T-helper 9 cell (primary cell): ENCODE results near the gene EFCAB8.
"Not testable (repeated sequence)": the region's sequence is repeated elsewhere in the genome, so short reads cannot be mapped to it uniquely, and the experiment has no call there.

ENCODE experiments used
- DNase-seq: peaks from one replicate; pipeline ENCODE4 v3.0.0-alpha.2; 2020

Gene EFCAB8

DNA sequence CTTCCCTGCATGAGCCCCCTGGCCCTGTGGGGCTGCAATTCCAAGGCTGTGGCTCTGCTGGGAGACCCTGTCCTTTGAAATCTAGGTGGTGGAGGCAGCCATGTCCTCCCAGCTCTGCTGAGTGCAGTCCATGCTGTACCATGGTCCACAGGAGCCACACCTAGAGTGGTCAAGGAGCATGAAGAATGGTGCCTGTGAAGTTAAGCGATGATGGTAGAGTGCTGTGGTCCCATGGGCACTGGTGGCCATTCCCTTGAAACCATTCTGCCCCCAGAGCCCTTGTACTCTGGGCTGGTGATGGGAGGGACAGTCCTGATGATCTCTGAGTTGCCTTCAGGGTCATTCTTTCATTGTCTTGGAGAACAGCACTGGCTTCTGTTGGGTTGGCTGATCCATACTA is 55.3 kb downstream of the EFCAB8 start:
- no peak for DNase-seq

DNA sequence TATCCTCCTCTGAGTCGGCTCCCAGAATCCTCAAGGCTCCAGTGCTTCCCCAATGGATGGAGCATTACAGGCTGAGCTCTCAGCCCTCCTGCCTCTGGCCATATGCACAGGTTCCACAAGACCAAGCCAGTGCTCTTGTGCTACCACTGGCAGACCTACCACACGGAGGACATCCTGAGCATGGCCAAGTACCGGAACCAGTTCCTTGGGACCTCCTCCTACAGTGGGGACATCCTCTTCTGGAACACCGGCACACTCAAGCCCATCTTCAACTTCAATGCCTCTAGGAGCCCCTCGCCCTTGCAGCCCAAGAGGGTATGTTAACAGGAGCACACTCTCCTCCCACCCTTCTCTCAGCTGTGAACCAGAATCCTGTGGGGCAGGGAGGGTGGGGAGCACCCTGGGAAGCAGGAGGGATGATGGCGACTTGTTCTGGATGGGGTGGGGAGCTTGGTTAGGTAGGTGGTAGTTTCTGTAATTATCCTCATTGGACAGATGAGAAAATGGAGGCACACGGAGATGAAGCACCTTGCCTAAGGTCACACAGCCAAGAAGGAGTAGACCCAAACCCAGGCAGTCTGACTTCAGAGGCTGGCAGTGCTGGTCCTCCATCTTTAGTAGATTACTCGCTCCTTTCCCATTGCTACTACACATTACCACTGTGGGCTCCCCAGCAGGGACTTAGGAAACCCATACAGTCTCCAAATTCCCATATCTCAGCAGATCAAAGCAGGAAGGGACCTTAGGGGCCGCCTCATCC is 58.6 kb downstream of the EFCAB8 start:
- DNase-seq, result no peak

DNA sequence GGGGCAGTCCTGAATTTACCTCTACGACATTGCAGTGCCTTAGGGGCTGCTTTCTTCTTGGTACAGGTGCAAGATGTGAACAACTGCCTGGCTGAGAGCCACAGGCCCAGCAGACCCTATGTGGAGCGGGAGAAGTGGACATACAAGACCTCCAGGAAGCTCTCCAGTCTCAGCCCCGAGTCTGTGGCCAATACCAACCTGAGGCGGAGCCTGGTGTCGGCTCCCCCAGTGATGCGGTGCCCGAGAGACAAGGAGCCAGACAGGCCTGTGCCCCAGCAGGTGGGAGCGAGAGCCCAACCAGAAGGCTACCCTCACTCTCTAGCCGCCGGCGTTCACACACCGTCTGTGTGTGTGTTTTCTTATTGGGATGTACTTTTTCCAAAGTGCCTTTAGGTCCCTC is 59.6 kb downstream of the EFCAB8 start:
- no peak for DNase-seq

DNA sequence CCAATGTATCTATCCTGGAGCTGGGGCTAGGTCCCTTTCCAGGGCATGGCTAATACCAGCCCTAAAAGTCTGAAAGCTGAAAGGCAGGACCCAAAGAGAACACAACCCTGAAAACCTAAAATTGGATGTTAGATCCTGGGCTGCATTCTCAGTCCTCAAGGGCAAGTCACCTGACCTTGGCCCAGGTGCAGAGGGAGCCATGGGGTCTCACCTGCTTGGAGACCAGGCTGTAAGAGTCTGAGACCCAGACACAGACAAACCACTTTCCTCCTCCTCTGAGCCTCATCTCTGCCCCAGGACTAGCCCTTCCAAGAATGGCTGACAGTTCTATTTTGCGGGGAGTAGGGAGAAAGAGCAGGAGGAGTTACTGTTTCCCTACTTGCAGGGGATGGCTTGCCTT is 60.0 kb downstream of the EFCAB8 start:
- no peak for DNase-seq

DNA sequence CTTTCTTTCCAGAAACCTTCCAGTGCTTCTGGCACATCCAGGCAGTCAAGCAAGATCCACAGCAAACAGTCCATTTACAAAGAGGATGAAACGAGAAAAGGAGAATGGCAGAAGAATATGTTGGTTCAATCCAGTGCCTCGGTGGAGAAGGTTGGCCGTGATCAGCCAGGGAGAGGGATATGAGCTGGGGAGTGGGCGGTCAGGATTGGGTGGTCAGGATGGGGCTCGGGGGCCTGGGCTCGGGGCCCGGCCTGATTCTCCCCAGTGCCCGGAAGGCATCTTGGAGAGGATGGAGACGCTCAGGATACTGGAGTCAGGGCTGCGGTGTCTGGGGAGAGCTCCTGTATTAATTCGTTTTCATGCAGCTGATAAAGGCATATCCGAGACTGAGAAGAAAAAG is 61.3 kb downstream of the EFCAB8 start:
- no peak for DNase-seq

DNA sequence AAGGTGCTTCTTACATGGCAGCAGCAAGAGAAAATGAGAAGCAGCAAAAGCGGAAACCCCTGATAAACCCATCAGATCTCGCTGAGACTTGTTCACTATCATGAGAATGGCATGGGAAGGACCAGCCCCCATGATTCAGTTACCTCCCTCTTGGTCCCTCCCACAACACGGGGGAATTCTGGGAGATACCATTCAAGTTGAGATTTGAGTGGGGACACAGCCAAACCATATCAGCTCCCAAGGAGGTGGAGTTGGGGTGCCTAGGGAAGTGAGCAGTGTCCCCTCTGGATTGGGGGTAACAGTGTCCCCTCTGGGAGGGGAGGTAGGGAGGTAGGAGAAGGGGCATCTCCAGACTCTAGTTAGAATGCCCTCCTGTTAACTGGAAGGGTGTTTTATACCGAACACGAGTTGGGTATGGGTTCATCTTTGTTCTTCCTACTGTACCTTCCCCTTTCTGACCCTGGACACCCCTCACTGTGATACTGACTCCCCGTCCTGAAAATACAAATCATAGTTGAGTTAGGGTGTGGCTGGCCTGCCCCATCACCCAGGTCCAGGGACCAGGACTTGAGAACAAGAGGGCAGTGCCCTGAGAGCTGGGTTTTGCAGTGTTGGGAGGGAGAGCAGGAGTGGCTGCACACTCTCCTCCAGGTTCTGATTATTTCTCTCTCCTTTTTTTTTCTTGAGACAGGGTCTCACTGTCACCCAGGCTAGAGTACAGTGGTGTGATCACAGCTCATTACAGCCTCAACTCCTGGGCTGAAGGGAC is 62.0 kb downstream of the EFCAB8 start:
- DNase-seq, result no peak

DNA sequence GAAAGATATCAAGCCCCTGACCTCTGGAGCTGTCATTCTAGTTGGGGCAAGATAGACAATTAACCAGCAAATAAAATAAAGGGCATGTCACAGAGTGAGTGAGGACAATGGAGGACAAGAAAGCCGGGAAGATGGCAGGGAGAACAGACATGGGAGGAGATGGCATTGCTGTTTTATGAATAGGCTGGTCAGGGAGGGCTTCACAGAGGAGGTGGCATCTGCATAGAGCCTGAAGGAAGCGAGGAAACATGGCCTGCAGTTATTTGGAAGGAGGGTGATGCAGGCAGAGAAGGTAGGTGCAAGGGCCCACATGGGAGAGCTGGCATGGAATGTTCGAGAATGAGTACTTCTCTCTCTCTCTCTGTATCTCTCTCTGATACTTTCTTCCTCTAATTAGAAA is 63.7 kb downstream of the EFCAB8 start:
- DNase-seq, result no peak

DNA sequence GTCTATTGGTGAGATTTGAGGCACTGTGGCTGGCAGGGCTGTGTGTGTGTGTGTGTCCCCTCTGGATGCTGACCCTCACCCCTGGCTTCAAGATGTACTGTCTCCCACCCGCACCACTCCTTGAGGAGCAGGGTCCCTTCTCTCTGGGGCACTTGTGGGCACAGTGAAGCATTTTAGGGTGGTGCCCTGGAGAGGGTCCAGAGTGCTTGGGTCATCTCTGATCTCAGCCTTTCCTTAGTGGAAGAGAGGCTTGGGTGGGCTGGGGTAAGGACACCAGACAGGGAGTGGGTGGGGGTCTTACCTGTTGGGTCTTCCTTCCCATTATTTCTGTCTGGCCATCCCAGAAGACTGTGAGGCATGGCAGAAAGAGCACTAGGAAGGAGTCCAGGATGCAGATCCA is 66.1 kb downstream of the EFCAB8 start:
- no peak for DNase-seq

DNA sequence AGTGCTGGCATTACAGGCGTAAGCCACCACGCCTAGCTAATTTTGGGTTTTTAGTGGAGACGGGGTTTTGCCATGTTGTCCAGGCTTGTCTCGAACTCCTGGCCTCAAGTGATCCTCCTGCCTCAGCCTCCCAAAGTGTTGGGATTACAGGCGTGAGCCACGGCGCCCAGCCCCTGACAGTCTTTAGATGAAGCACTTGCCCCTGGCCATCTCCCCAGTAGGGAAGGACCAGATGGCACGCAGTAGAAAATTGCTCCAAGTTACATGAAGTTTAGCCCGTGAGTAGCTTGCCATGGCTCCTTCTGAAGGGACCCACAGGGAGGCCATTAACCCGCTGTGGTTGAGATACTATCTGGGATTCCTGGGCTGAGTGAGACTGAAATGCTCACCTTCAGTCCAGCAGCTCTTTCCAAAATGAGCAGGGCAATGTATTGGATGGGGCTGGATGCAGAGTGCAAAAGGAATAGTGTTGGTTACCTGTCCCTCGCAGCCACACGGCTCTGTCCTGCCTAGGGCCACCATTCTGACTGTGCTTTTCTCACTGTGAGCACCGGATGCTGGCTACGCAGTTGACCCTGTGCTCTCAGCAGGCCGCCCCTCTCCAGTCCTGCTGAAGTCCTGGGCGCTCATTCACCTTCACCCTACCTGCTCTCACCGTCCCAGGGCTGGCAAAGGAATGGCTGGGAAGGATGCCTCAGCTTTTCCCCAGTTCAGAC is 66.9 kb downstream of the EFCAB8 start:
- no peak for DNase-seq

DNA sequence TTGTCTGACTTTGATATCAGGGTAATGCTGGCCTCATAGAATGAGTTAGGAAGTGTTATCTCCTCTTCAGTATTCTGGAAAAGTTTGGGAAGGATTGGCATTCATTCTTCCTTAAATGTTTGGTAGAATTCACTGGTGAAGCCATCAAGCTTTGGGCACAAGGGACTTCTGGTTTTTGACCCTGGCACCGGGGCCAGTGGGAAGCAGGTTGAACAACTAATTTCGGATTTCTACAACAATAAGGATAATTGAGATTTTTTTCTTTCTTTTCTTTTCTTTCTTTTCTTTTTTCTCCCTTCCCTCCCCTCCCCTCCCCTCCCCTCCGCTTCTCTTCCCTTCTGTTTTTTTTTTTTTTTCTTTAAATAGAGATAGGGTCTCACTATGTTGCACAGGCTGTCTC is 70.4 kb downstream of the EFCAB8 start:
- DNase-seq, result no peak

DNA sequence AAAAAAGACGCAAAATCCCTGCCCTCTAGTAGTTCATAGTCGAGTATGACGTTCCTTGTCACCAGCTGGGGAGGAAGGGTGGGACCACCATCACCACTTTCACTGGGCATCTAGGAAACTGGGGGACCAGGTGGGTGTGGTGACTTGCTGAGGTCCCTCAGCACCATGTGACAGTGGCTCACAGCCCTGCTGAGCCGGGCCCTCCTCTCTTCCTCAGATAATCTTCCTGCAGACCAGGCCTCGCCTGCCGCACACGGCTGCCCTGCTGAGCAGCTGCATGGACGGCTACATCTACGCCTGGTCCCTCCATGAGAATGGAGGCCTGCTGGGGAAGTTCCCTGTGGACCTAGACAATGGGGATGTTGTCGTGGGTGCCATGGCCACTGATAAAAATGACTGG is 71.5 kb downstream of the EFCAB8 start:
- DNase-seq, result no peak

DNA sequence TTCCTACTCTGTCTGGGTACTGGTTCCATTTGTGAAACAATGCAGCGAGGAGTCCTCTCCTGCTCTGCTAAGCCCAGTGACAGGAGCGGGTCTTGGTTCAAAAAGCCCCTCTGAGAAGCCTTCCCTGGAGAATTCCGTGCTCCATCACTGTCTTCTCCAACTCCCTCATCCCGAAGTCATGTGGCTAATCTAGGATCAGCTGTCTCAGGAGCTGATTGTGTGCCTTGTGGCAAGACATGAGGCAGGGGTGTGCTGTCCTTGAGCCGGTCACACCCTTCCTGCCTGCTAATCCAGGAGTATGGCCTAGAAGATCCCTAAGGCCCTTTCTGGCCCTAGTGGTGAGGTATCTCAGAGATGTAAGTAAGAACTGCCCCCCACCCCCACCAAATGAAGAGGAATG is 72.0 kb downstream of the EFCAB8 start:
- no peak for DNase-seq

DNA sequence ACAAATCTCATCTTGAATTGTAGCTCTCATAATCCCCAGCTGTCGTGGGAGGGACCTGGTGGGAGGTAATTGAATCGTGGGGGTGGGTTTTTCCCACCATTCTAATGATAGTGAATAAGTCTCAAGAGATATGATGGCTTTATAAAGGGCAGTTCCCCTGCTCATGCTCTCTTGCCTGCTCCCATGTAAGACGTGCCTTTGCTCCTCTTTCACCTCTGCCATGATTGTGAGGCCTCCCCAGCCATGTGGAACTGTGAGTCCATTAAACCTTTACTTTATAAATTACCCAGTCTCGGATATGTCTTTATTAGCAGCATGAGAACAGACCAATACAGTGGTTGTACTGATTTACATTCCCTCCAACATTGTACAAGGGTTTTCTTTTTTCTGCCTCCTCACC is 75.9 kb downstream of the EFCAB8 start:
- no peak for DNase-seq

DNA sequence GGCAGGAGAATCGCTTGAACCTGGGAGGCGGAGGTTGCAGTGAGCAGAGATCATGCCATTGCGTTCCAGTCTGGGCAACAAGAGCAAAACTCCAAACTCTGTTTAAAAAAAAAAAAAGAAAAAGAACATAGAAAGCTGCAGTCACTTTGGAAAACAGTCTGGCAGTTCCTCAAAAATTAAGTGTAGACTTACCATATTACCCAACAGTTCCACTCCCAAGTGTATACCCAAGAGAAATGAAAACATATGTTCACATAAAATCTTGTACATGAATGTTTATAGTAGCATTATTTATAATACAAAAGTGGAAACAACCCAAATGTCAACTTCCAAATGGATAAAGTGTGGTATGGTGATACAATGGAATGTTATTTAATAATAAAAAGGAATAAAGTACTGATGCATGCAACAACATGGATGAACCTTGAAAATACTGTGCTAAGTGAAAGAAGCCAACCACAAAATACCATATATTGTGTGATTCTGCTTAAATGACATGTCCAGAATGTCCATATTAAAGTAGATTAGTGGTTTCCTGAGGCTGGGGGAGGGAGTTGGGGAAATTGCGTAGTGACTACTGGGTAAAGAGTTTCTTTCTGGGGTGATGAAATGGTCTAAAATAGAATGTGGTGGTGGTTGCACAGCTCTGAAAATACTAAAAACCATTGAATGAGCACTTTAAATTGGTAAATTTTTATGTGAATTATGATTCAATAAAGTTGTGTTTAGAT is 82.6 kb downstream of the EFCAB8 start:
- no peak for DNase-seq

DNA sequence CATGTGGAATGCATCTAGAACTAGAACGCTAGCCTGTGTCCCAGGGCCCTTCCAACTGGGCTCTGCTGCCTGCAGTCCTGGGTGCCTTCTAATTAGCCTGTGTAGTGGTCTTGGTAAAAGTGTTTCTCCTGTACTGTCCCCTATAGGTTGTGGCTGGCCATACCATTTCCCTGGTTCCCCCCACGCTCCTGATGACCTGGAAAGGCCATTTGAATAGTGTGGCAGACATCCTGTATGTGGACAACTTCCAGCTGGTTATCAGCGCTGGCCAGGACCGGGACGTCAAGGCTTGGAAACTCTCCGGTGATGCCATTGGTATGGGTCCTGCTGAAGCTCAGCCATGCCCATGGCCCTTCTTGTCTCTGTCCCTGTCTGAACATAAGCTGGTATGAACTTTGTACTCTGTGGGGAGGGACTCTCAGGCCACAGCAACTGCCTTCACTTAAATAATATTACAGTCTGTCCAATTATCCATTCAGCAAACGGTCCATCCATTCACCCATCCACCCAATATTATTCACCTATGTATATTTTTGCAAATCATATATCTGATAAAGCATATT is 84.8 kb downstream of the EFCAB8 start:
- no peak for DNase-seq

DNA sequence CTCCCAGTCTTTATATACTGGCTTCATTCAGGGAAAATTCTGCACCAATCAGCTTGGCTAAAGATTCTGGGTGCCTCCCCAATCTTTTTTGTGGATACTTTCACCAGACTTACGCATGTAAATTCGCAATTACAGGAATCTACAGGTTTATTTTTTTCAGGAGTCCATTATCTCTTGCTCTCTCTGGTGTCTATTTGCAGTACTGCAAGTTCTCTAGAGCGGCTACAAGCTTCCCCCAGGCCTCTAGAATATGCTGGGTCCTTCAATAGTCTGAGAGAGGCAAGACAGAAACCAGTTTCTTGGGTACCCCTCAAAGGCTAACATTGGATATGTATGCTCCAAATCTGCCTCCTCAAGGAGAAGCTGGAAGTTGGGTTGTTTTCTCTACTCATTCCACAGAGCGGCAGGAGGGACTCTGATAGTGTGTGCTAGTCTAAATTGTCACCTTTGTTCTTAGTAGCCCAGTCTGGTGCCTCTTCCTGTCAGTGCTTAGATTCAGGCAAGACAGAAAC is 87.0 kb downstream of the EFCAB8 start:
- DNase-seq, result no peak

DNA sequence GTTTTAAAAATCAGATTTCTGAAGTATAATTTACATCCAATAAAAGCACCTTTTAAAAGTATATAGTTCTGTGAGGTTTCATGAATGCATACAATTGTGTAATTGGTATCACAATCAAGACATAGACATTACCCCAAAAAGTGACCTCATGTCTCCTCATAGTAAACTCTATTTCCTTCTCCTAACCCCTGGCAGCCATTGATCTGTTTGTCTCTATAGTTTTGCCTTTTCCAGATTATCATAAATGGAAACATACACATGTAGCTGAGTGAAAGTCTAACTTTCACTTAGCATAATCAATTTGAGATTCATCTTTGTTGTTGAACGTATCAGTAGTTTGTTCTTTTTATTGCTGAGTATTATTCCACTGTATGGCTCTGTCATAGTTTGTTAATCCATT is 87.9 kb downstream of the EFCAB8 start:
- no peak for DNase-seq

DNA sequence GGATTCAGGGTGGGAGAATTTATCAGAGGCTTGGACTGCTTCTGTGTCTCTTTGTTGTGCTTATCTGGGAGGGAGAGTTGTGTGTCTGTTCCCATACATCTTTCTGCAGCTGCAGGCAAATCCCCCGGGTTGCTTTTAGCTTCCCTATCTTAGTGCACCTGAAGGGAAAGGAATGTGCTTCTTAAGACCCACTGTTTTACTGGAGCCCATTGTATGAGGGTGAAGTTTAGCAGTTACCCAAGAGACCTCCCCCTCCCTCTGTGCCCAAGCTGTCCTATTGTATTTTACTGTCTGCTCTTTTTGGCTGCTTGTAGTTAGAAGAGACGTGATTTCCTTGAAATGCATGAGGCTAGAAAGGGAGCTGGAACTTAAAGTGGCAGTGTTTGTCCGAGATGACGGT is 91.8 kb downstream of the EFCAB8 start:
- not testable (repeated sequence) for DNase-seq

DNA sequence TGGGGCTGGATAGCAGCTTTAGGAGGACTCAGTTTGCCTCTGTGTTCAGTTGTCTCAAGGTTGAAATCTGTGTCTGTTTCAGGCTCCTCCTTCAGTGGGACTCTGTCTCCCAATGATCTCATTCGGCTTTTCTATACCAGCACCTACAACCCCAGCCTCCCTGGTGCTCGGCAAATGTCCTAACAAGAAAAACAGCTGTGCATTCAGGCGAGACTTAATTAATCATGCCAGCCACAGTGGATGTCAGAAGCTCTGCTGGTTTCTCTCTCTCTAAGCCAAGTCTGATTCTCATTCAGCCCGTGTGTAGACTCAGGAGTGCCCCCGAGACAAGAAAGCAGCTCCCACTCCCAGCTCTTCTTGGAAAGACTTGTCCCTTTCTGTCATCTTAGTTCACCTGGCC is 98.7 kb downstream of the EFCAB8 start:
- no peak for DNase-seq

DNA sequence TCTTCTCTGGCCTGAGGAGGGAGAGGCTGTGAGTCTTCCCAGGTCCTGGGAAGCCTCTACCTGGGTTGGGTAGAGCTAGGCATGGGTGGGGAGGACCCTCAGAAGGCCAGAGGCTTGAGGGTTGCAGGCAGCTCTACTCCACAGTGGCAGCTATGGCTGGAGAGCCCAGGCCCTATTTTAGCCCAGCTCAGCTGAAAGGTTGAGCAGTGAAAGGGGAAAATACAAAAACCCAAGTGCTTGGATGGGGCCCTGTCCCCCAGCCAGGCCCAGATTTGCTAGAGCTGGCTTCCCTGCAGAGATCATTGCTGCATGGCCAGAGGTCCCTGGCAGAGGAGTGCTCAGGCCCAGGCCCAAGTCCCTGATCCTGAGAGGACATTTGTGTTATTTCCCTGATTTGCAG is 99.9 kb downstream of the EFCAB8 start:
- DNase-seq, result no peak

DNA sequence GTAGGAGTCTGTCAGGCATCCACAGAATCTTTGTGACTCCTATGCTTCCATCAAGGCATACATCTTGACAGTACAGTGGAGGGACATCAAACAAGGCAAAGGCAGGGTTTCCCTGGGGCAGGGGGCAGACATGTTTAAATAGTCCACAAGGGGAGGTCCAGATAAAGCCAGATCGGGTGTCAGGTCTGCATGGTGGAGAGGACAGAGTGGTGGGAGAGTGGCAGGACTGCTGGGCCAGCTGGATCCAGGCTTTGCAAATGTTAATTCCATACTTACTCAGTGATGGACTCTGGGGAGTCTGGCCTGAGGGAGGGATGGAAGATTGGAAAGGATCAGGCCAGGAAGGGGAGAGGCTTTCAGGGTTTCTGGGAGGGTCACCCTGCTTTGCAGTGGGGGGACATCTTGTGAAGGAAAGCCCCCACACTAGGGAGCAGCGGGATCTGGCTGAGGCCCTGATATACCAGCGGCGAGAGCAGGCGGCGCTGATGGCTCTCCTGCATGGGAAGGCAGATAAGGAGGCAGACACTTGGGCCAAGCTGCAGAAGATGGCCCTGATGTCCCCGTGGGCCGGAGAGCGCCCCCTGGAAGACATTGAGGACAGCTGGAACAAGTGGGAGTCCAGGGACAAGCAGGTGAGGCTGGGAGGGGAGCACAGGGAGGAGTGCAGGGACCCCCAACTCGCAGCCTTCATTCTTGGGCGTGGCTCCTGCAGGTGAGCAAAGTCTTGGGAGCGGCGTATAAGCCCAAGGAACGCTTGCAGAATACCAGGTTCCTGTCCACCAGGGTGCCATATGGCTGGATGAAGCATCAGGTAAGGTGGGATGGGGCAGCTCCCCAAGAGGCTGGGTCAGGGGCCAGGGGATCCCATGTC is 100.9 kb downstream of the EFCAB8 start:
- DNase-seq, result no peak

DNA sequence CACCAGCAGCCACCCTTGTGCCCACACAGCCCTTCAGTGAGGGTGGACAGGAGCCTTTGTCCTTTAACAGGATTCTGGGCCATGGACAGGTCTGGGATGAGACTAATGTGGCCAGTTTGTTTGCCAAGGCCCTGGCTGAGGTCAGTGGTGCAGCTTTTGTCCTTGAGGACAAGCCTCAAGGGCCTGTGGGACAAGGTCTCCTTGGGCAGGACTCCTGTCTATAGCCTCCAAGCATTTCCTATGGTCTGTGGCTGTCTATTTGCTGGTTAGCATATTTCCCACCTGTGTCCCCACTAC is 101.4 kb downstream of the EFCAB8 start:
- no peak for DNase-seq
